Naive thymus-derived CD8-positive, alpha-beta T cell (primary cell): Measurements from ENCODE around the gene KPNA4. TPM values are rescaled to one million over a fixed set of nuclear protein-coding genes. Genes with fewer than 3 reads are reported as not detected.
"Not testable (repeated sequence)": the region's sequence is repeated elsewhere in the genome, so short reads cannot be mapped to it uniquely, and the experiment has no call there.

Experiments
- ATAC-seq, 2 donors: fragments of 150-1000 bp; cut with Tn5 transposase in 1 of 2; sonication (Bioruptor Pico), chemical (Tn5 transposase) in 1 of 2; 1 replicate in 1 of 2; 2 replicates in 1 of 2; pipeline ENCODE4 v1.10.0; 2021; ENCODE audit warnings: mild to moderate bottlenecking in 2 of 2, moderate library complexity in 2 of 2
- POLR2A ChIA-PET: fragments of 350-600 bp; sonication (Branson Sonifier 250); formaldehyde crosslinking; loops from one replicate; lab custom pipeline; 2021; ENCODE audit warnings: antibody characterized with exemption; lab: Charles Lee
- DNase-seq, 10 donors: peaks; one replicate each; pipeline versions ENCODE4 v3.0.0 to v3.0.0-alpha.2; 2020 to 2022
- H3K27ac Mint-ChIP-seq, 10 donors: one replicate each; pipeline ENCODE4 v1.8.0; 2020 to 2022; ENCODE audit warnings: mild to moderate bottlenecking in 10 of 10, mixed read lengths in 10 of 10, moderate library complexity in 4 of 10, inconsistent platforms in 1 of 10
- H3K27me3 Mint-ChIP-seq, 5 donors: one replicate each; pipeline ENCODE4 v1.8.0; 2021 to 2022; ENCODE audit warnings: mixed read lengths in 5 of 5
- H3K36me3 Mint-ChIP-seq, 3 donors: one replicate each; pipeline ENCODE4 v1.8.0; 2020 to 2022; ENCODE audit warnings: mixed read lengths in 3 of 3, mild to moderate bottlenecking in 2 of 3, inconsistent platforms in 1 of 3
- H3K4me1 Mint-ChIP-seq, 4 donors: one replicate each; pipeline ENCODE4 v1.8.0; 2021 to 2022; ENCODE audit warnings: mixed read lengths in 4 of 4
- H3K4me3 Mint-ChIP-seq, 10 donors: one replicate each; pipeline ENCODE4 v1.8.0; 2020 to 2022; ENCODE audit warnings: mild to moderate bottlenecking in 10 of 10, mixed read lengths in 10 of 10, moderate library complexity in 6 of 10, inconsistent platforms in 1 of 10
- H3K9me3 Mint-ChIP-seq, 9 donors: one replicate each; pipeline ENCODE4 v1.8.0; 2020 to 2022; ENCODE audit warnings: mixed read lengths in 9 of 9, mild to moderate bottlenecking in 3 of 9, inconsistent platforms in 1 of 9, moderate library complexity in 1 of 9
- polyA plus RNA-seq, 3 donors: library from polyadenylated mRNA; unstranded; fragments of 300-500 nt; fragmentation: Illumina TruSeq; gene quantifications; one replicate each; pipeline ENCODE4 v1.2.3, GENCODE V29; 2021
- total RNA-seq, 8 experiments: library from RNA in 2 of 8; stranded (reverse) in 2 of 8; gene quantifications; one replicate each; pipeline ENCODE4 v1.2.3 and lab custom pipeline; 2021 to 2026

Gene KPNA4
- total and polyA plus RNA-seq, 5 experiments from 2014 or later, result 6.2 to 54.4 (median 8.1) TPM

DNA sequence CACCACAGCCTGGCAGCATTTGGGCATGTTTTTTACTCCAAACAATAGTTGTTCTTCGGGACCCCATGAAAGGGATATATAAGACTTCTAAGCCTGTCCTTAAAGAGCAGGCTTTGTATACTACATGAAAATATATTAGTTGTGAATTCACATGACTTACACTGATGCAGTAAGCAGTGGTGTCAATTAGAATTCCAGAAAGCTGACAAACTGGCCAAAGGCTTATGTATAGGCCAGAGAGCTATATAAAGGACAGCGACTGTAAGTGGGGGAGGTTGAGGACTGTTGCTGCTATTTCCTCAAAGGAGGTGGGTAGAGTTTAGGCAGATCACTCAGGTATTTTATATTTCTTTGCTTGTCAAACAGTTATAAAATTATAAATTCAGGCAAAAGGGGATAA is 24.8 kb downstream of the KPNA4 start:
- no peak for DNase-seq
- Mint-ChIP-seq H3K36me3 (peaks cover 0 to 10% (median 10%) of the 10 kb centered on the region in 3 donors), H3K4me1 (peaks cover 27 to 69% (median 59%) of the 10 kb centered on the region in 4 donors), H3K4me3 (no peak overlapping the region), H3K27ac (peak overlapping the region in 4 of 10 donors; percentile 1 to 39 (median 19)), H3K27me3 (no peaks in the 10 kb centered on the region), H3K9me3 (no peaks in the 10 kb centered on the region)
- ATAC-seq, result no peak
- POLR2A ChIA-PET, result no interaction called here

DNA sequence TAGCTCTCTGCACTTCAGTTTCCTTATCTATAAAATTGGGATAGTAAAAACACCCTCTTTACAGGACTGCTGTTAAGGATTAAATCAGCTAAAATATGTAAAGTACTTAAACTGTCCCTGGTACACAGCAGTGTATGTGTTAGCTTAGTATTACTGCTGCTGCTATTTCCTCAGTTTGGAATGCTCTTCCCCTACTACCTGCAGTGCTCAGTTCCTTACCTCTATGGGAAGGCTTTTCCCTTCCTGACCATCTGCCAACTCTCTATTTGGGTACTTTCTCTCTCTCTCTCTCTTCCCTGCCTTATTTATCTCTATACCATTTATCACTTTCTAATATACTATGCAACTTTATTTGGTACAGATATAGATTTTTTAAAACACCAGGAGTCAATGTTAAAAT is 26.5 kb downstream of the KPNA4 start:
- ATAC-seq (no peak), DNase-seq (no peak)
- peaks cover 0 to 21% (median 8%) of the 10 kb centered on the region in 3 donors for H3K36me3 Mint-ChIP-seq
- no peaks in the 10 kb centered on the region for H3K9me3 Mint-ChIP-seq
- peaks cover 20 to 53% (median 45%) of the 10 kb centered on the region in 4 donors for H3K4me1 Mint-ChIP-seq
- POLR2A ChIA-PET, result no interaction called here
- H3K4me3 Mint-ChIP-seq, result no peak overlapping the region
- peak overlapping the region in 6 of 10 donors; percentile 1 to 49 (median 8) for H3K27ac Mint-ChIP-seq
- H3K27me3 Mint-ChIP-seq, result no peaks in the 10 kb centered on the region

DNA sequence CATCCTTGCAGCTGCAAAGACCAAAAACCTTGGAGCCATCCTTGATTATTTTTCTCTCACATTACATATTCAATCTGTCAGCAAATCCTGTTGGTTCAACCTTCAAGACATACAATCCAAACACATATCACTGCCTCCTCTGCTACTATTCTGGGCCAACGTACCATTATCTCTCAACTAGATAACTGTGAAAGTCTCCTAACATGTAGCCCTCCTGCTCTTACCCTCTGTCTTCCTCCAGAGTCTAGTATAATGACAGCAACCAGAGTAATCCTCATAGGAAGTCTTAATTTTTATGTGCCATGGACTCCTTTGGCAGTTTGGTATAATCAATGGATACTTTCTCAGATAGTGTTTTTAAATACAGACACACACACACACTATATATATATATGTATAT is 27.6 kb downstream of the KPNA4 start:
- Mint-ChIP-seq H3K9me3 (no peaks in the 10 kb centered on the region), H3K27me3 (no peaks in the 10 kb centered on the region), H3K4me1 (peaks cover 20 to 43% (median 39%) of the 10 kb centered on the region in 4 donors), H3K36me3 (peaks cover 0 to 24% (median 8%) of the 10 kb centered on the region in 3 donors), H3K27ac (peak overlapping the region in 8 of 10 donors; percentile 1 to 69 (median 8)), H3K4me3 (no peak overlapping the region)
- ATAC-seq, result no peak
- POLR2A ChIA-PET, result no interaction called here
- no peak for DNase-seq

DNA sequence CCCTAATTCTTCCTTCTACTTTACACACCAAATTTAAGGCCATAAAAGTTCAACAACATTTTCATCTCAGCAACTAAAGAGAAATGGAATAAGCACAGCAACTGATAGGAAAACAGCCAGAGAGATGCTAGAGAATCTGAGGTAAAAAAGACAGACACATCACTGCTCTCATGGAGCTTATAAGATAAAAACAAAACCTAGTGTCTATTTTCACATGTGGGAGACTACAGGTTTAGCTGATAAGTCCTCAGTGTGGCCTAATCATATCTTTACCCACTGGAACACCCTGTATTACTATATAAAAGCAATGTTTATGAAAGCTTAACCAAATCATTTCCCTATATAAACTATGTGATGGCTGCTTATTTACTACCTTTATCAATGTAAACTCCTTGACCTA is 33.0 kb downstream of the KPNA4 start:
- H3K27me3 Mint-ChIP-seq, result no peaks in the 10 kb centered on the region
- peak overlapping the region in 4 of 10 donors; percentile 20 to 63 (median 40) for H3K27ac Mint-ChIP-seq
- H3K36me3 Mint-ChIP-seq, result peaks cover 0 to 71% (median 18%) of the 10 kb centered on the region in 3 donors
- H3K4me3 Mint-ChIP-seq, result no peak overlapping the region
- DNase-seq (no peak), ATAC-seq (no peak)
- H3K9me3 Mint-ChIP-seq, result no peaks in the 10 kb centered on the region
- POLR2A ChIA-PET, result no interaction called here
- H3K4me1 Mint-ChIP-seq, result peaks cover 2 to 6% (median 5%) of the 10 kb centered on the region in 4 donors

DNA sequence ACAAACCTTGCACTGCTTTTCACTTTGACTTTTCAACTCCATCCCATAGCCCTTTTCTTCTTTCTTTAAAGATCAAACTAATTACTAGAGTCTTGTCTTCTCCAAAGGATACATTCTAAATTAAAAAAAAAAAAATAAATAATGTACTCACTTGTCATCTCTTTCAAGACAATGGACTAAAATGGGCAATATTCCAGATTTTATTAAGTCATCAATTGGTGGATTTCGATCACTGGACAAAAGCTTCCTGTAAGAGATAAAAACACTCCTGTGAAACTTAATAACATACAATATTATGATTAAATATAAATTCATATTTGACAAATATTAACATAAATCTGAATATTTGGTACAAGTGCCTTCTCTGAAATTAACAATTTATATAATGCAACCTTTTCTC is 34.1 kb downstream of the KPNA4 start:
- POLR2A ChIA-PET, result no interaction called here
- H3K27me3 Mint-ChIP-seq, result no peaks in the 10 kb centered on the region
- H3K4me1 Mint-ChIP-seq, result peaks cover 0 to 3% (median 2%) of the 10 kb centered on the region in 4 donors
- ATAC-seq (no peak), DNase-seq (no peak)
- no peaks in the 10 kb centered on the region for H3K9me3 Mint-ChIP-seq
- peaks cover 0 to 81% (median 21%) of the 10 kb centered on the region in 3 donors for H3K36me3 Mint-ChIP-seq
- no peak overlapping the region for H3K4me3 Mint-ChIP-seq
- peak overlapping the region in 1 of 10 donors; percentile 52 for H3K27ac Mint-ChIP-seq

DNA sequence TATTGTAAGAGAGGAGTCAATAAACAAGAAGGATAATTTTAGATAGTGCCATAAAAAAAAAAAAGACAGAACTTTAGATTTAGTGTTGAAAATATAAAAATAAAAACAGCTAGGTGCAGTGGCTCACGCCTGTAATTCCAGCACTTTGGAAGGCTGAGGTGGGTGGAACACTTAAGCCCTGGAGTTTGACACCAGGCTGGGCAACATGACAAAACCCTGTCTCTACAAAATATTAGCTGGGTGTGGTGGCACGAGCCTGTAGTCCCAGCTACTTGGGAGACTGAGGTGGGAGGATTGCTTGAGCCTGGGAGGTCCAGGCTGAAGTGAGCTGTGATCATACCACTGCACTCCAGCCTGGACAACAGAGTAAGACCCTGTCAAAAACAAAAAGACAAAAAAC is 49.0 kb downstream of the KPNA4 start:
- H3K9me3 Mint-ChIP-seq, H3K27ac Mint-ChIP-seq, DNase-seq, H3K4me1 Mint-ChIP-seq, POLR2A ChIA-PET, H3K27me3 Mint-ChIP-seq, H3K4me3 Mint-ChIP-seq, ATAC-seq: not testable (repeated sequence)
- peaks cover 9 to 88% (median 34%) of the 10 kb centered on the region in 3 donors for H3K36me3 Mint-ChIP-seq

DNA sequence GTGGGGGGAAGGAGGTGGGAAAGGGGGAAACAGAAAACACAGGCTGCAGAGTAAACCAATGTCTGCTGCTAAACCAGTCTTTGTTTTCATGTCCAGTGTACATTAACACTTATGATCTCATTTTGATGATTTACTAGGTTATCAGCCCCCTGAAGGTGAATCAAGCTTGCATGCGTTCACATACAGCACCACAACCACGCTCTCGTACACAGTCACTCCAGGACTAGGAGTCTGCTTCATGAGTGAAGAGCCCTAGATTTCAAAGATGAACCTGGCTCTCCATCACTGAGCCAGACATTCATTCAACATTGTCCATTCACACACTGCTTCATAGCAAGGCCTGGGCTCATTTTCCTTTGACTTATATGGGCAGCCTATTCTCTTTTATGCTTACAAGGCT is 64.0 kb downstream of the KPNA4 start:
- no peak overlapping the region for H3K4me3 Mint-ChIP-seq
- H3K4me1 Mint-ChIP-seq, result no peaks in the 10 kb centered on the region
- POLR2A ChIA-PET, result no interaction called here
- H3K36me3 Mint-ChIP-seq, result peaks cover 7 to 66% (median 29%) of the 10 kb centered on the region in 3 donors
- DNase-seq (no peak), ATAC-seq (no peak)
- H3K9me3 Mint-ChIP-seq, result no peaks in the 10 kb centered on the region
- peak overlapping the region in 1 of 10 donors; percentile 1 for H3K27ac Mint-ChIP-seq
- H3K27me3 Mint-ChIP-seq, result no peaks in the 10 kb centered on the region

DNA sequence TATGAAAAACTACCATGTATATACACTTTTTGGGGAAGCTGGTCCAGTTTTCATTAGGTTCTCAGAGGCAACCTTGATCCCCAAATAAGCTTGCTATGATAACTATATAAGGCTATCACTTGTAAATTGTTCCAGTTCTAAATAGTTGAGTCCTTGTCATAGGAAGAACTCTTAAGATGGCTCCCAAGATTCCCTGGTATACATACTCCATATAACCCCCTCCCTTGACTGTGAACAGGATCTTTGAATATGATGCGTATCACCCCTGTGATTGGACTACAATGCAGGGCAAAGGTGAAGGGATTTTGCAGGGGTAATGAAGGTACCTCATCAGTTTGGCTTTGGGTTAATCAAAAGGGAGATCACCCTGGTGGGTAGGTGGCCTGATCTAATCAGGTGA is 67.2 kb downstream of the KPNA4 start:
- peaks cover 7 to 44% (median 27%) of the 10 kb centered on the region in 3 donors for H3K36me3 Mint-ChIP-seq
- no peak overlapping the region for H3K27ac Mint-ChIP-seq
- no peaks in the 10 kb centered on the region for H3K27me3 Mint-ChIP-seq
- POLR2A ChIA-PET, result no interaction called here
- H3K4me1 Mint-ChIP-seq, result no peaks in the 10 kb centered on the region
- DNase-seq, result no peak
- ATAC-seq, result no peak
- no peak overlapping the region for H3K4me3 Mint-ChIP-seq
- no peaks in the 10 kb centered on the region for H3K9me3 Mint-ChIP-seq

DNA sequence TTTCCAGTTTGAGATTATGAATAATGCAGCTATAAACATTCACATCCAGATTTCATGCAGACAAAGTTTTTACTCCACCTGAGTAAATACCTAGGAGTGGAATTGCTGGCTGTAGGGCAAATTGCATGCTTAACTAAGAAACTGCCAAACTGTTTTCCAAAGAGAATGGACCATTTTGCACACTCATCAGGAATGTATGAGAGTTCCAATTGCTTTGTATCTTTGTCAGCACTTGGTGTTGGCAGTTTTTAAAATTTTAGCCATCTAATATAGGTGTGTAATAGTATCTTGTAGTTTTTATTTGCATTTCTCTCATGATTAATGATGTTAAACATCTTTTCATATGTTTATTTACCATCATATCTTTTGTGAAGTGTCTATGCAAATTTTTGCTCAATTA is 75.2 kb downstream of the KPNA4 start:
- Mint-ChIP-seq H3K4me3 (no peak overlapping the region), H3K27ac (no peak overlapping the region), H3K27me3 (no peaks in the 10 kb centered on the region), H3K36me3 (no peaks in the 10 kb centered on the region), H3K9me3 (no peaks in the 10 kb centered on the region), H3K4me1 (peaks cover 2 to 5% (median 4%) of the 10 kb centered on the region in 4 donors)
- ATAC-seq, result no peak
- no peak for DNase-seq
- POLR2A ChIA-PET, result no interaction called here

DNA sequence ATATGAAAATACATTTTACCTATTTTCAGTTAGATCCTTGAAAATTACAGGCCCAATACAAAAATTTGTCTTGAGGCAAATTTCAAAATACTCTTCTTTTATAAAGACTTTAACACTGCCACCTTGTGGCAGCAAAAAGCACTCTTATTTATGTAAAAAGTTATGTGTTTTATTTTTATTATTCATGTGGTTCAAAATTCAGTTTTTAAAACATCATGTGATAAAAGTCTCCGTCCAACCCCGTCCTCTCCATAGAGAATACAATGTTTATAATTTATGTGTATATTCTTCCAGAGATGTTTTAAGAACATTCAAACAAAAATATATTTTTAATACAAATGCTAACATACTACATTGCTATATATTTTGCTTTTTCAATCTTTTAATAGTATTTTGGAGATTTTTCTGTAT is 78.9 kb downstream of the KPNA4 start:
- peak overlapping the region in 3 of 10 donors; percentile 14 to 74 (median 69) for H3K4me3 Mint-ChIP-seq
- DNase-seq (peak in 3 of 10 donors; percentile 20 to 32 (median 31)), ATAC-seq (no peak)
- H3K9me3 Mint-ChIP-seq, result no peaks in the 10 kb centered on the region
- H3K4me1 Mint-ChIP-seq, result peaks cover 2 to 7% (median 6%) of the 10 kb centered on the region in 4 donors
- H3K36me3 Mint-ChIP-seq, result peaks cover 0 to 2% (median 0%) of the 10 kb centered on the region in 3 donors
- POLR2A ChIA-PET, result no interaction called here
- peaks cover 0 to 4% (median 3%) of the 10 kb centered on the region in 5 donors for H3K27me3 Mint-ChIP-seq
- no peak overlapping the region for H3K27ac Mint-ChIP-seq

DNA sequence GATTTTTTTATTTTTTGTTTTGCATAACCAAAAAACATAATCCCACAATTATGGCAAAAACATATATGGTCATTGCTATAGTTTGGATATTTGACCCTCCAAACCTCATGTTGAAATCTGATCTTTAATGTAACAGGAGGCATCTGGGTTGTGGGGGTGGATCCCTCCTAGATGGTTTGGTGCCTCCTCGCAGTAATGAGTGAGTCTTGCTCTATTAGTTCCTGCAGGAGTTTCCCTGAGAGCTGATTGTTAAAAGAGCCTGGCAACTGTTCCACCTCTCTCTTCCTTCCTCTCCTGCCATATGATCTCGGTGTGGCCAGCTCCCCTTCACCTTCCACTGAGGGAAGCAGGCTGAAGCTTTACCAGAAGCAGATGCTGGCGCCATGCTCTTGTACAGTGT is 82.6 kb downstream of the KPNA4 start:
- ATAC-seq (no peak), DNase-seq (no peak)
- H3K27ac Mint-ChIP-seq, result no peak overlapping the region
- H3K27me3 Mint-ChIP-seq, result peaks cover 5 to 16% (median 11%) of the 10 kb centered on the region in 5 donors
- POLR2A ChIA-PET, result no interaction called here
- H3K4me1 Mint-ChIP-seq, result peaks cover 2 to 7% (median 5%) of the 10 kb centered on the region in 4 donors
- no peak overlapping the region for H3K4me3 Mint-ChIP-seq
- H3K36me3 Mint-ChIP-seq, result peaks cover 0 to 2% (median 0%) of the 10 kb centered on the region in 3 donors
- H3K9me3 Mint-ChIP-seq, result no peaks in the 10 kb centered on the region

DNA sequence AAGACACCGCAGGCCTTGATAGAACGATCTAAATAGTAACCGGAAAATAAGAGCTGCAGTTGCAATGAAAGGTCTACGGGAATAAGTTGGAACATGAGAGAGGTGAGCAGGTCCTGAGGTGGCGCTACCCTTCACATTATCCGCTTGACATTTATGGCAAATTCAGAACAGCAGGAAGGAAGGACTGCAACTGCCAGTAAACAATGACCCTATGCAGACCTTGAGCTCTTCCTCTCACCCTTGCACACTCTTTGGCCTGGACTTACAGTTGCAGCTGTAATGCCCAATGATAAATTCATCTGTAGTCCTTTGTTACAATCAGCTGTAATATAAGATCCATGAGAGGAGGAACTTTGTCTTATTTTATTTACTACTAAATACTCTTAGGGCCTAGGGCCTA is 83.5 kb downstream of the KPNA4 start:
- ATAC-seq (no peak), DNase-seq (no peak)
- Mint-ChIP-seq H3K27me3 (peaks cover 8 to 22% (median 11%) of the 10 kb centered on the region in 5 donors), H3K9me3 (no peaks in the 10 kb centered on the region), H3K36me3 (peaks cover 0 to 2% (median 0%) of the 10 kb centered on the region in 3 donors), H3K4me3 (no peak overlapping the region), H3K27ac (no peak overlapping the region), H3K4me1 (peaks cover 2 to 7% (median 5%) of the 10 kb centered on the region in 4 donors)
- POLR2A ChIA-PET, result no interaction called here

DNA sequence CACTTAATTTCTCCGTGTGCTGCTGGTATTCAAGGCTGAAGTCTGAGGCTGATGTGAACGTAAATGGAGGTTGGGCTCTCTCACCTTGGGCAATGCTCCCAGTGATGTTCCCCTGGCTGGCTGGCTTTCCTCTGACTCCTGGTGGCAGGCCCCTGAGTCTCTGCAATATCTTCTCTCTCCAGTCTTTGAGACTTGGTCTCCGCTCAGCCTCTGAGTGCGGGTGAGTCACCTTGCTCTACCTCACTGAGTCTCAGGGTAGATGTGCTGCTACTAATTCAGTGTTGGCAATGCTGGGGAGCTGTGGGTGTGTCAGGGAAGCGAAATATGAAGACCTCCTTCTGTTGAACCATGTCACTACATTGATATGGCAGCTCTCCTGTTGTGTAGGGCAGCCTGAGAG is 84.4 kb downstream of the KPNA4 start:
- POLR2A ChIA-PET, result no interaction called here
- no peak for DNase-seq
- Mint-ChIP-seq H3K27ac (peak overlapping the region in 1 of 10 donors; percentile 56), H3K4me3 (no peak overlapping the region), H3K9me3 (no peaks in the 10 kb centered on the region), H3K27me3 (peaks cover 8 to 22% (median 11%) of the 10 kb centered on the region in 5 donors), H3K4me1 (peaks cover 2 to 7% (median 5%) of the 10 kb centered on the region in 4 donors), H3K36me3 (peaks cover 0 to 2% (median 0%) of the 10 kb centered on the region in 3 donors)
- no peak for ATAC-seq

DNA sequence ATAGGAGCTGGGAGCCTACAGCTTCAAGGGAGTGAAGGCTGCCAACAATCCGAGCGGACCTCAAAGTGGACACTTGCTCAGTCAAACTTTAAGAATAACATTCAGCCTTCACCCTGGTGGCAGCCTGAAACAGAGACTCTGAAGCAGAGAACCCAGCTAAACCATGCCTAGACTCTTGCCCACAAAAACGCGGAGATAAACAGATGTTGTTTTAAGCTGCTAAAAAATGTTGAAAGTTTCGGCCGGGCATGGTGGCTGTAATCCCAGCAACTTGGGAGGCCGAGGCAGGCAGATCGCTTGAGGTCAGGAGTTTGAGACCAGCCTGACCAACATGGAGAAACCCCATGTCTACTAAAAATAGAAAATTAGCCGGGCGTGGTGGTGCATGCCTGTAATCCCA is 86.0 kb downstream of the KPNA4 start:
- no peak for DNase-seq
- H3K9me3 Mint-ChIP-seq, result no peaks in the 10 kb centered on the region
- POLR2A ChIA-PET, result no interaction called here
- H3K4me3 Mint-ChIP-seq, result no peak overlapping the region
- ATAC-seq, result no peak
- H3K4me1 Mint-ChIP-seq, result peaks cover 0 to 1% (median 0%) of the 10 kb centered on the region in 4 donors
- H3K27me3 Mint-ChIP-seq, result peaks cover 8 to 30% (median 15%) of the 10 kb centered on the region in 5 donors
- peaks cover 0 to 2% (median 0%) of the 10 kb centered on the region in 3 donors for H3K36me3 Mint-ChIP-seq
- no peak overlapping the region for H3K27ac Mint-ChIP-seq
